H1 (cell line): ENCODE results near the gene LYRM4. TPM values are rescaled to one million over a fixed set of nuclear protein-coding genes. Genes with fewer than 3 reads are reported as not detected.

Experiments
- CTCF ChIA-PET: fragments of 300-600 bp; sonication (Branson Sonifier 250); formaldehyde crosslinking; loops from one replicate; lab custom pipeline; 2021; ENCODE audit not compliant: partially characterized antibody; lab: Charles Lee
- POLR2A ChIA-PET: fragments of 300-600 bp; sonication (Branson Sonifier 250); formaldehyde crosslinking; loops from one replicate; lab custom pipeline; 2021; ENCODE audit warnings: inconsistent platforms; ENCODE audit not compliant: partially characterized antibody; lab: Charles Lee
- DNase-seq, 2 experiments: peaks; one replicate each; pipeline versions ENCODE4 v3.0.0 to v3.0.0-alpha.2; 2010 to 2022; ENCODE audit warnings: low spot score in 2 of 2, low read depth in 1 of 2, mixed read lengths in 1 of 2
- FAIRE-seq: peaks from 2 replicates; lab custom pipeline; 2011; peaks lifted over from hg19 to GRCh38; lab: Jason Lieb, UNC
- H2AFZ ChIP-seq: 2 replicates; pipeline ENCODE4 v1.8.1; 2012; ENCODE audit warnings: low read length, inconsistent platforms
- H2AK5ac ChIP-seq: 2 replicates; pipeline ENCODE4 v1.6.1; 2013; ENCODE audit warnings: low read depth, low read length
- H2BK120ac ChIP-seq: replicated peaks from 2 replicates; pipeline ENCODE3; 2013; ENCODE audit warnings: low read depth, low read length, inconsistent platforms
- H2BK12ac ChIP-seq: 2 replicates; pipeline ENCODE4 v1.6.1; 2013; ENCODE audit warnings: low read depth, low read length
- H2BK15ac ChIP-seq: 2 replicates; pipeline ENCODE4 v1.6.1; 2013; ENCODE audit warnings: low read length
- H2BK20ac ChIP-seq: 2 replicates; pipeline ENCODE4 v1.6.1; 2013; ENCODE audit warnings: low read length
- H2BK5ac ChIP-seq: 2 replicates; pipeline ENCODE4 v1.6.1; 2013; ENCODE audit warnings: low read depth, low read length
- H3K14ac ChIP-seq: 2 replicates; pipeline ENCODE4 v1.6.1; 2013; ENCODE audit warnings: inconsistent platforms; ENCODE audit not compliant: insufficient read length
- H3K18ac ChIP-seq: 2 replicates; pipeline ENCODE4 v1.6.1; 2013; ENCODE audit warnings: low read length; ENCODE audit errors: extremely low read depth
- H3K23ac ChIP-seq: 2 replicates; pipeline ENCODE4 v1.6.1; 2013; ENCODE audit warnings: inconsistent platforms; ENCODE audit not compliant: insufficient read length
- H3K23me2 ChIP-seq: 2 replicates; pipeline ENCODE4 v1.6.1; 2013; ENCODE audit warnings: low read depth, low read length
- H3K27ac ChIP-seq: 2 replicates; pipeline ENCODE4 v1.6.1; 2011; ENCODE audit warnings: low read depth, low read length, inconsistent platforms
- H3K27me3 ChIP-seq, 4 experiments: replicated peaks in 1 of 4; 1 replicate in 1 of 4; 2 replicates in 3 of 4; pipeline versions ENCODE4 v1.6.1 to v1.8.1; 2011 to 2013; ENCODE audit warnings: low read length in 3 of 4, mild to moderate bottlenecking in 3 of 4, inconsistent platforms in 2 of 4, mixed read lengths in 2 of 4, moderate library complexity in 1 of 4; ENCODE audit not compliant: control insufficient read depth in 3 of 4, insufficient read depth in 3 of 4; ENCODE audit errors: extremely low read depth in 1 of 4
- H3K36me3 ChIP-seq, 4 experiments: 2 replicates each; pipeline versions ENCODE4 v1.6.1 to v1.8.1; 2011 to 2013; ENCODE audit warnings: mild to moderate bottlenecking in 4 of 4, low read length in 3 of 4, moderate library complexity in 2 of 4, control low read depth in 1 of 4, inconsistent platforms in 1 of 4; ENCODE audit not compliant: insufficient read depth in 4 of 4, control insufficient read depth in 2 of 4
- H3K4ac ChIP-seq: replicated peaks from 2 replicates; pipeline ENCODE3; 2013; ENCODE audit warnings: low read length, low read depth, mixed read lengths, inconsistent platforms; ENCODE audit not compliant: insufficient read length
- H3K4me1 ChIP-seq, 4 experiments: replicated peaks in 1 of 4; 1 replicate in 1 of 4; 2 replicates in 3 of 4; pipeline versions ENCODE4 v1.6.1 to v1.8.1; 2011 to 2013; ENCODE audit warnings: low read length in 3 of 4, inconsistent platforms in 2 of 4, mixed read lengths in 1 of 4; ENCODE audit not compliant: insufficient read depth in 4 of 4, control insufficient read depth in 3 of 4
- H3K4me2 ChIP-seq, 2 experiments: 2 replicates each; pipeline versions ENCODE4 v1.6.1 to v1.8.1; 2011 to 2013; ENCODE audit warnings: low read depth in 2 of 2, low read length in 2 of 2, control low read depth in 1 of 2, inconsistent platforms in 1 of 2, mild to moderate bottlenecking in 1 of 2; ENCODE audit not compliant: insufficient read depth in 1 of 2
- H3K4me3 ChIP-seq, 4 experiments: fragments of 200-600, 300-600 bp in 1 of 4; sonication (generic), shearing (Covaris generic), sonication (Bioruptor Twin) in 1 of 4; 2 replicates each; pipeline versions ENCODE4 v1.5.1 to v1.8.1; 2011 to 2016; ENCODE audit warnings: low read length in 4 of 4, low read depth in 3 of 4, control low read depth in 2 of 4, inconsistent platforms in 2 of 4, mild to moderate bottlenecking in 2 of 4, mixed read lengths in 1 of 4, moderate library complexity in 1 of 4; ENCODE audit not compliant: insufficient read depth in 2 of 4; ENCODE audit errors: extremely low read depth in 1 of 4
- H3K56ac ChIP-seq: replicated peaks from 2 replicates; pipeline ENCODE3; 2013; ENCODE audit warnings: low read depth, mild to moderate bottlenecking, mixed read lengths, low read length, inconsistent platforms; ENCODE audit not compliant: insufficient read length
- H3K79me1 ChIP-seq: 2 replicates; pipeline ENCODE4 v1.6.1; 2013; ENCODE audit warnings: low read depth, low read length, control low read depth
- H3K79me2 ChIP-seq, 2 experiments: 2 replicates each; pipeline versions ENCODE4 v1.6.1 to v1.8.1; 2012 to 2013; ENCODE audit warnings: low read length in 2 of 2, mild to moderate bottlenecking in 2 of 2, inconsistent platforms in 1 of 2; ENCODE audit not compliant: insufficient read depth in 2 of 2, control insufficient read depth in 1 of 2
- H3K9ac ChIP-seq, 4 experiments: replicated peaks in 1 of 4; 1 replicate in 1 of 4; 2 replicates in 3 of 4; pipeline versions ENCODE4 v1.6.1 to v1.8.1; 2011 to 2013; ENCODE audit warnings: low read depth in 3 of 4, low read length in 3 of 4, control low read depth in 2 of 4, mild to moderate bottlenecking in 2 of 4, moderate library complexity in 2 of 4, inconsistent platforms in 1 of 4; ENCODE audit errors: extremely low read depth in 1 of 4
- H3K9me3 ChIP-seq, 2 experiments: 2 replicates each; pipeline versions ENCODE4 v1.6.1 to v1.8.1; 2012 to 2013; ENCODE audit warnings: mild to moderate bottlenecking in 2 of 2, moderate library complexity in 2 of 2, control low read depth in 1 of 2, inconsistent platforms in 1 of 2, low read depth in 1 of 2, low read length in 1 of 2, mixed read lengths in 1 of 2; ENCODE audit not compliant: insufficient read depth in 2 of 2
- H4K20me1 ChIP-seq, 2 experiments: replicated peaks in 1 of 2; 2 replicates each; pipeline versions ENCODE3 to v1.8.1; 2011 to 2013; ENCODE audit warnings: inconsistent platforms in 2 of 2, low read length in 2 of 2, mild to moderate bottlenecking in 1 of 2; ENCODE audit not compliant: insufficient read depth in 2 of 2, control insufficient read depth in 1 of 2
- H4K5ac ChIP-seq: 2 replicates; pipeline ENCODE4 v1.6.1; 2013; ENCODE audit warnings: low read length, low read depth, mixed read lengths, inconsistent platforms; ENCODE audit not compliant: insufficient read length
- H4K8ac ChIP-seq: 2 replicates; pipeline ENCODE4 v1.8.0; 2013; ENCODE audit warnings: mild to moderate bottlenecking, moderate library complexity, low read length, inconsistent platforms; ENCODE audit not compliant: insufficient read depth; ENCODE audit errors: extremely low read depth
- H4K91ac ChIP-seq: replicated peaks from 2 replicates; pipeline ENCODE3; 2013; ENCODE audit warnings: low read length, mixed read lengths, inconsistent platforms; ENCODE audit not compliant: insufficient read length
- BRCA1 ChIP-seq: IDR thresholded peaks from 2 replicates; pipeline ENCODE4 v1.6.1; 2012; ENCODE audit warnings: low read depth, low read length, improper control_type of control experiment
- CEBPB ChIP-seq: IDR thresholded peaks from 2 replicates; pipeline ENCODE4 v1.6.1; 2012; ENCODE audit warnings: low read depth, low read length
- CHD1 ChIP-seq: IDR thresholded peaks from 2 replicates; pipeline ENCODE4 v1.6.1; 2012; ENCODE audit warnings: low read depth, low read length, improper control_type of control experiment
- CHD2 ChIP-seq: IDR thresholded peaks from 2 replicates; pipeline ENCODE4 v1.6.1; 2012; ENCODE audit warnings: low read length, improper control_type of control experiment
- CREB1 ChIP-seq: IDR thresholded peaks from 2 replicates; pipeline ENCODE4 v1.6.1; 2012; ENCODE audit warnings: inconsistent platforms
- HDAC2 ChIP-seq, 2 experiments: fragments of 300-600 bp in 1 of 2; sonication (generic) in 1 of 2; IDR thresholded peaks; 2 replicates each; pipeline ENCODE4 v1.6.1; 2011 to 2012; ENCODE audit warnings: low read depth in 2 of 2, low read length in 2 of 2, mild to moderate bottlenecking in 2 of 2, moderate library complexity in 2 of 2, borderline replicate concordance in 1 of 2, inconsistent platforms in 1 of 2
- KDM1A ChIP-seq: fragments of 200-600, 300-600 bp; sonication (generic); IDR thresholded peaks from 2 replicates; pipeline ENCODE4 v1.7.1; 2016; ENCODE audit warnings: mild to moderate bottlenecking, low read length, borderline replicate concordance
- RBBP5 ChIP-seq: IDR thresholded peaks from 2 replicates; pipeline ENCODE4 v1.7.1; 2012; ENCODE audit warnings: low read depth, mild to moderate bottlenecking, inconsistent platforms, low read length, moderate library complexity, borderline replicate concordance
- SAP30 ChIP-seq: fragments of 300-600 bp; sonication (generic); IDR thresholded peaks from 2 replicates; pipeline ENCODE4 v1.7.1; 2012; ENCODE audit warnings: low read length, moderate library complexity, mild to moderate bottlenecking, inconsistent platforms; ENCODE audit not compliant: insufficient read depth, insufficient replicate concordance
- SIN3A ChIP-seq, 2 experiments: IDR thresholded peaks in 1 of 2; conservative IDR thresholded peaks in 1 of 2; 2 replicates each; pipeline ENCODE4 v1.6.1; 2011 to 2012; ENCODE audit warnings: low read length in 2 of 2, improper control_type of control experiment in 1 of 2, low read depth in 1 of 2, mild to moderate bottlenecking in 1 of 2
- SUZ12 ChIP-seq: fragments of 200-600 bp; sonication (generic); IDR thresholded peaks from 2 replicates; pipeline ENCODE4 v1.6.1; 2012; ENCODE audit warnings: mild to moderate bottlenecking, inconsistent platforms, low read length, moderate library complexity, mixed read lengths
- TEAD4 ChIP-seq: IDR thresholded peaks from 2 replicates; pipeline ENCODE4 v1.6.1; 2012; ENCODE audit warnings: low read depth, low read length, inconsistent platforms, mixed read lengths
- WGBS, 2 experiments: shearing (Covaris generic) in 1 of 2; methylation state at CpG; one replicate each; pipeline versions ENCODE4 v1.1.6 to v1.1.7; 2013 to 2015; ENCODE audit warnings: low lambda C conversion rate in 2 of 2, mixed read lengths in 2 of 2, inconsistent platforms in 1 of 2, low coverage in 1 of 2, missing lambda C conversion rate in 1 of 2; ENCODE audit not compliant: insufficient replicate concordance in 2 of 2, insufficient coverage in 1 of 2, insufficient read length in 1 of 2; ENCODE audit errors: extremely low coverage in 1 of 2, missing lambda C conversion rate in 1 of 2; 5-methylcytosine and 5-hydroxymethylcytosine counted together
- polyA plus RNA-seq, 7 experiments: library from polyadenylated mRNA; depleted of rRNA in 3 of 7; stranded (reverse) in 5 of 7; unstranded in 2 of 7; fragments of >200 nt in 5 of 7; fragments of 200-250 nt in 2 of 7; gene quantifications; 1 replicate in 5 of 7; 2 replicates in 1 of 7; 4 replicates in 1 of 7; pipeline versions ENCODE4 v1.2.1 to v1.2.3, GENCODE V29; 2011 to 2013; ENCODE audit warnings: missing spikeins in 2 of 7, mixed read lengths in 2 of 7
- total RNA-seq: library from RNA; stranded (reverse); fragmentation: NEBNext Ultra II Directional; extraction: Animal tissue kit (Norgen Biotek cat#: 25700); gene quantifications from 2 replicates; pipeline ENCODE4 v1.2.1, GENCODE V29; 2021

The LYRM4 gene
- total and polyA plus RNA-seq, 2 of the 8 experiments (the other 6 are each of a cell fraction or from before 2014, with no cell fraction given) = 56.6 to 62.8 TPM

DNA sequence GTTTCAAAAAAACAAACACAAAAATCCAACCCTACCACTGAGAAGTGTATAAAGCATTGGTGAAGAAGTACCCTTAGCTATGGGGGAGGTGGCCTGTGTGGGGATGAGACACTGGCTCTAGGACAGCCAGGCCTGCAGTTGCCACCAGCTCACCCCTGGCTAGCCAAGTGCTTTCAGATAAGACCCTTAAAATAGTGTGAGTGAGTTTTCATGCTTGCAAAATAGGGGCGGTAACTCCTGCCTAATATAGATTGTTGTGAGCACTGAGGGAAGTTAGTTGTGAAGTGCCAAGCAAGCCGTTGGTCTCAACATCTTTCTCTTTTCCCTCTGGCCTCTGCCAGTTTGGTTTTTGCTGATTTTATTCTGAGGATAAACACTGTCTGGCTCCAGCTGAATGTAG is 164.3 kb downstream of the LYRM4 start:
- Histone ChIP-seq H3K36me3 (no peaks in the 10 kb centered on the region), H3K18ac (no peak overlapping the region), H3K56ac (no peak overlapping the region), H3K79me1 (no peaks in the 10 kb centered on the region), H3K9me3 (no peaks in the 10 kb centered on the region), H2BK20ac (no peak overlapping the region), H3K23me2 (no peaks in the 10 kb centered on the region), H3K4me3 (no peak overlapping the region), H2BK120ac (no peak overlapping the region), H3K27me3 (no peaks in the 10 kb centered on the region; a peak in 2 of 7 replicates), H3K14ac (no peak overlapping the region), H2BK5ac (no peak overlapping the region), H3K79me2 (no peaks in the 10 kb centered on the region), H3K9ac (no peak overlapping the region), H2BK15ac (no peak overlapping the region), H3K27ac (no peak overlapping the region), H4K91ac (no peak overlapping the region), H3K4me2 (no peak overlapping the region), H3K4ac (no peak overlapping the region), H2AFZ (no peak overlapping the region), H2BK12ac (no peak overlapping the region), H4K5ac (no peak overlapping the region), H2AK5ac (no peak overlapping the region), H4K20me1 (peaks cover 0 to 4% of the 10 kb centered on the region in 2 experiments), H3K4me1 (no peaks in the 10 kb centered on the region), H3K23ac (no peak overlapping the region), H4K8ac (no peak overlapping the region)
- ChIA-PET POLR2A (no interaction called here), CTCF (interaction anchor here (0.6 to 3.1 kb wide), 7 partner anchors 10 to 783 kb away, joined by 3 to 18 read pairs (median 5); no protein-coding TSS in a partner anchor)
- 78% methylated on average over 2 of the region's 2 CpGs; no CpG with 5 or more reads in 1 of the 2 experiments for WGBS, 2 experiments
- DNase-seq (no peak), FAIRE-seq (no peak)
- TF ChIP-seq SIN3A (conservative IDR thresholded peaks at IDR 0.05 in 1 of 2, IDR thresholded peaks at IDR 0.05 in 1 of 2; ENCODE audit: low read depth in 1 of 2, low read length in 2 of 2) = no peak
- TF ChIP-seq BRCA1 = no peak
- TF ChIP-seq HDAC2 (IDR thresholded peaks at IDR 0.05; ENCODE audit: borderline replicate concordance in 1 of 2, low read depth in 2 of 2, low read length in 2 of 2) = no peak
- no peak for TF ChIP-seq SUZ12
- no peak for TF ChIP-seq SAP30
- TF ChIP-seq RBBP5 = no peak
- TF ChIP-seq KDM1A = no peak
- TF ChIP-seq CEBPB = no peak
- no peak for TF ChIP-seq CHD2
- TF ChIP-seq CREB1 = no peak
- TF ChIP-seq CHD1 = no peak
- no peak for TF ChIP-seq TEAD4
